H1 (cell line): ENCODE measurements around the gene SOX13. TPM values are rescaled to one million over a fixed set of nuclear protein-coding genes. Genes with fewer than 3 reads are reported as not detected.

Source experiments
- CBX8 ChIP-seq: fragments of 300-800, 300-1000 bp; sonication (generic); IDR thresholded peaks from 2 replicates; pipeline ENCODE4 v1.7.1; 2016; ENCODE audit warnings: low read depth, low read length, borderline replicate concordance
- SIRT6 ChIP-seq: IDR thresholded peaks from one replicate; pipeline ENCODE4 v1.7.1; 2012; ENCODE audit warnings: low read length, inconsistent platforms
- polyA plus RNA-seq, 7 experiments: library from polyadenylated mRNA; depleted of rRNA in 3 of 7; stranded (reverse) in 5 of 7; unstranded in 2 of 7; fragments of >200 nt in 5 of 7; fragments of 200-250 nt in 2 of 7; gene quantifications; 1 replicate in 5 of 7; 2 replicates in 1 of 7; 4 replicates in 1 of 7; pipeline versions ENCODE4 v1.2.1 to v1.2.3, GENCODE V29; 2011 to 2013; ENCODE audit warnings: missing spikeins in 2 of 7, mixed read lengths in 2 of 7
- total RNA-seq: library from RNA; stranded (reverse); fragmentation: NEBNext Ultra II Directional; extraction: Animal tissue kit (Norgen Biotek cat#: 25700); gene quantifications from 2 replicates; pipeline ENCODE4 v1.2.1, GENCODE V29; 2021

The SOX13 gene
- total and polyA plus RNA-seq, 2 of the 8 experiments (the other 6 are each of a cell fraction or from before 2014, with no cell fraction given): 113 to 173 TPM

- TF ChIP-seq SIRT6: no peak
- TF ChIP-seq CBX8: no peak
- TF ChIP-seq, all 59 proteins: peak for 12
Measured at GRCh38 chr1:204094313-204094729, 21.4 kb downstream of the SOX13 start (continued).
